ENCODE data around the gene DDX43.
"Not testable (repeated sequence)": the region's sequence is repeated elsewhere in the genome, so short reads cannot be mapped to it uniquely, and the experiment has no call there.

DDX43 gene

DNA sequence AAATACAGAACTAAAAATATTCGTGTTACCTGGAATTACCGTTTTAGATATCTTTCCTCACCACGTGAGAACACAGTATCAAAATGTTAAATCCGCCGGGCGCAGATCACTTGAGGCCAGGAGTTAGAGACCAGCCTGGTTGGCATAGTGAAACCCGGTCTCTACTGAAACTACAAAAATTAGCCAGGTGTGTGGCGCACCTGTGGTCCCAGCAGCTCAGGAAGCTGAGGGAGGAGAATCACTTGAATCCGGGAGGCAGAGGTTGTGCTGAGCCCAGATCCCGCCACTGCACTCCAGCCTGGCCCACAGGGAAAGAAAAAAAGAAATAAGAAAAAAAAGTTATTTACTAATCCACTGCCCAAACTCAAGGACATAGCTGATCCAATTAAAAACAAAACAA lies 4.8 kb upstream of the DDX43 start:
- DNase-seq = no peak

GRCh38 chr6:73391675-73392074 lies 3.0 kb upstream of the DDX43 start:
- no peak for DNase-seq

- DNase-seq = not testable (repeated sequence)
Measured at GRCh38 chr6:73392188-73392587, 2.4 kb upstream of the DDX43 start.

GRCh38 chr6:73393278-73393677 lies 1.4 kb upstream of the DDX43 start:
- DNase-seq = no peak

- no peak for DNase-seq
Measured at GRCh38 chr6:73395875-73396274, 1.2 kb downstream of the DDX43 start.

DNA sequence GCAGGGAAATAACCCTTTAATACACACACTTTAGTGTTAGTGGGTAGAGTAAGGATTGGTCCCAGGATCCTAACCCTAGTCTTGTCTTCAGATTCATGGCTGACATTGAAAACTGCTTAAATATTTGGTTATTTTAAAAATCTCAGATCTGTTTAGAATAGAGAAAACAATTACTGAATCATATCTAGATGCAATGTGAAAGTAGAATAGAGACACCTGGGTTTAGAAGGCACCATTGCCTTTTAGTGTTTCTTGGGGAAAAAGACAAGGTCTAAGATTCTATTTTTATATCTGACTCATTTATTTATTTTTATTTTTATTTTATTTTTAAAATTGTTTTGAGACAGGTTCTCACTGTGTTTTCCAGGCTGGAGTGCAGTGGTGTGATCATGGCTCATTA lies 6.0 kb downstream of the DDX43 start:
- DNase-seq = no peak

GRCh38 chr6:73409395-73409794 lies 14.8 kb downstream of the DDX43 start:
- DNase-seq = no peak

GRCh38 chr6:73413102-73413501 lies 18.5 kb downstream of the DDX43 start:
- DNase-seq = no peak

DNA sequence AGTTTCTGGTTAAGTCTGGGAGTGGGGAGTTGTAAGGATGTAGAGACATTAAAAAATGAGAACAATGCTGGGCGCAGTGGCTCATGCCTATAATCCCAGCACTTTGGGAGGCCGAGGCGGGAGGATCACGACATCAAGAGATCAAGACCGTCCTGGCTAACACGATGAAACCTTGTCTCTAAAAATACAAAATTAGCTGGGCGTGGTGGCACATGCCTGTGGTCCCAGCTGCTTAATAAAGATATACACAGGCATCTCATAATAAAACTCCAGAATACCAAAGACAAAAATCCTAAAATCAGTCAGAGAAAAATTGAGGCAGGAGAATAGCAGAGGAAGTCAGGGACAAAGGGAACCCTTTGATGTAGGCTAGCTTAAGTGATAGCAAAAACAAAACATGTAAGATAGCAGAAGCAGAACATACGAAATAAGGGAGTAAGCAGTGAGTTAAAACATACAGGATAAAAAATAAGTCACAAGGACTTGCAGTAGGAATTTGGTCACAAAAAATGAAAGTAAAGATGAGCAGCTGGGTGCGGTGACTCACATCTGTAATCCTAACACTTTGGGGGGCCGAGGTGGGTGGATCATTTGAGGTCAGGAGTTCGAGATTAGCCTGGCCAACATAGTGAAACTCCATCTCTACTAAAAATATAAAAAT lies 23.6 kb downstream of the DDX43 start:
- DNase-seq = no peak

DNA sequence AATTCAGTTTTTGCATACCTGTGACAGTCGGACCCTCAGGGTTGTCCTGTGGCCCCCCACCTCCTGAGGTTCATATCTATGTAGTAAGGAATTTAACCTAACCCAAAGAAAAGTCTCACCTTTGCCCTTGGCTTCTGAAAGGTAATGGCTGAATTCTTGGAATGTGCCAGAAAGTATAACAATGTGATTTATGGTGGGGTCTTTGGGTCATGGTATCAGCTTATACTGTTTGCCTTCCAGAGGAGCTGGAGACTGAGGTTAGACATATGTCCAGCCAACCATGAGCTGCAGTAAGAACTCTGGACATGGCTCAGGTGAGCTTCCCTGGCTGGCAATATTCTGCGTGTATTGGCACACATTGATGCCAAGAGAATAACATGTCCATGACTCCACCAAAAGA lies 26.9 kb downstream of the DDX43 start:
- no peak for DNase-seq

GRCh38 chr6:73435236-73435635 lies 40.6 kb downstream of the DDX43 start:
- DNase-seq = no peak

- DNase-seq = no peak
Measured at GRCh38 chr6:73443555-73443954, 48.9 kb downstream of the DDX43 start.

DNA sequence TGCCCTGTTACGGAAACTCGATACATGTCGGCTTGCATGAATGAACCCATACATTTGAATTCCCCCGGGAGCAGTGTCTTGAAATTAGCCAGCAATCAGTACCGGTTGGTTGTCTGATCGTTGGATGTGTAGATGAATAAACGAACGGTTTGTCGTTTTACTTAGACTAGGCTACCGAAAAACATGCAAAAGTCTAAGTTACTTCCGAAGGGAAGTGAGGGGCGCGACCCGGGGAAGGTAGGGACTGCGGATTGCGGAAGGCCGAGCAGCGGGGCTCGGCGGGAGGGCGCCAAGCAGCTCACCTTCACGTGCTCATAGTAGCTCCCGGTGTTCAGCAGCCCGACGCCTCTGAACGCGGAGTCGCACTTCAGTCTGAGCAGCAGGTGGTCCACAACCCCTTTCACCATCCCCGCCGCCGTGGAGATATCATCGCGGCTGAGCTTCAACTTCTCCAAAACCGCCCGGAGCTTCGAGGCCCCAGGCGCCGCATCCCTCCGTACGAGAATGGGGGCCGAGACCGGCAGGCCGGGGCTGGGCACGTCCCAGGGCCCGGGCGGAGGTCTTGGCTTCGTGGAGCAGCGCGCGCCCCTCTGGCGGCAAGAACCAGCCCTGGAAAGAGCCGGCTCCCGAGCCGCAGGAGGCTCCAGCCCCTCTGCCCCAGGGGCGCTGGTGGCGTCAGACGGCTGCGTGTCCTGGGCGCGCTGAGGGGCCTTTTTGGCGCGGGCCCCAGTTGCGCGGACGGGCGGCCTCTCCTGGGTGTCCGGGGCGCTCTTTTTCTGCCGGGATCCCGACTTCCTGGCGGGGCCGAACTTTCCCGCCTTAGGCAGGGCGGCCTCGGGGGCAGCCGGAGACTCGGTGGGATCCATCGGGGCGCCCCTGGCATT lies 56.8 kb downstream of the DDX43 start:
- no peak for DNase-seq

GRCh38 chr6:73452107-73452461 lies 57.5 kb downstream of the DDX43 start, which contains the start of gene CGAS:
CGAS (minus strand) TSS chr6:73452297; CDS start chr6:73452181, 116 bp downstream.
- no peak for DNase-seq

- no peak for DNase-seq
Measured at GRCh38 chr6:73455865-73456629, 61.4 kb downstream of the DDX43 start.

- DNase-seq = not testable (repeated sequence)
Measured at GRCh38 chr6:73459474-73459873, 64.8 kb downstream of the DDX43 start.

DNA sequence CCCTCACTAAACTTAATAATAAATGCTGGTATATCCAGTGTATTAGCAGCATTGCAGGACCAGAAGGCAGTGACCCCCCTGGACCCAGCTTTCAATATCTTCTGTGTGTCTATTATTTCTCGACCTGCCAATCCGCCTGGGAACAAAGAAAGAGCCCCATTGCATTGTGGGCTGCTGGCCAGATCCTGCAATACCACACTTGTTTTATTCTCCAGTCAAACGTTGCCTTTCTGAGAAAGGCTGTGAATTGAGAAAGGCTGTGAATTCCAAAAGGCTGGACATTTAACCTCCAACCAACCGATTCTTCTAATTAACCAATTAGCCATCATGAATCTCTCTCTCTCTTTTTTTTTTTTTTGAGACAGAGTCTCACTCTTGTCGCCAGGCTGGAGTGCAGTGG lies 65.4 kb downstream of the DDX43 start:
- DNase-seq = no peak

- peak; percentile 70 for DNase-seq
Measured at GRCh38 chr6:73461537-73462350, 67.1 kb downstream of the DDX43 start, which contains the start of gene MTO1. MTO1 (plus strand) TSS chr6:73461737; CDS start chr6:73461855, 118 bp downstream.
